GM06990 (cell line): ENCODE measurements around the gene MINPP1.

Experiments
- DNase-seq: peaks from one replicate; pipeline ENCODE4 v3.0.0-alpha.2; 2011; ENCODE audit not compliant: insufficient read length; ENCODE audit errors: extremely low read depth
- H3K27me3 ChIP-seq: replicated peaks from 2 replicates; pipeline ENCODE4 v1.6.0; 2011; ENCODE audit warnings: low read length; ENCODE audit not compliant: control insufficient read depth, insufficient read depth
- H3K36me3 ChIP-seq: 2 replicates; pipeline ENCODE4 v1.5.1; 2011; ENCODE audit warnings: low read length; ENCODE audit not compliant: control insufficient read depth, insufficient read depth
- H3K4me3 ChIP-seq: replicated peaks from 2 replicates; pipeline ENCODE4 v1.5.1; 2011; ENCODE audit warnings: low read depth, mild to moderate bottlenecking, control low read depth, low read length
- CTCF ChIP-seq: IDR thresholded peaks from 2 replicates; pipeline ENCODE4 v1.5.1; 2011; ENCODE audit warnings: low read length, control low read depth, mild to moderate bottlenecking, inconsistent platforms; ENCODE audit not compliant: insufficient read depth, poor library complexity, severe bottlenecking

The MINPP1 gene

GRCh38 chr10:87578160-87578841 is 73.6 kb downstream of the MINPP1 start:
- no peak for TF ChIP-seq CTCF
- no peaks in the 10 kb centered on the region for H3K36me3 ChIP-seq

GRCh38 chr10:87578842-87579401 is 74.2 kb downstream of the MINPP1 start:
- DNase-seq = no peak
- H3K4me3 ChIP-seq = no peak overlapping the region
- no peak for TF ChIP-seq CTCF
- no peaks in the 10 kb centered on the region; the same call in 1 of the 2 replicates for H3K27me3 ChIP-seq
- H3K36me3 ChIP-seq = no peaks in the 10 kb centered on the region

More at GRCh38 chr10:87578160-87578841, 73.6 kb downstream of the MINPP1 start:
- DNase-seq = no peak
- Histone ChIP-seq H3K27me3 (no peaks in the 10 kb centered on the region; the same call in 1 of the 2 replicates), H3K4me3 (no peak overlapping the region)

- H3K27me3 ChIP-seq = no peaks in the 10 kb centered on the region; the same call in 1 of the 2 replicates
- TF ChIP-seq CTCF = no peak
- no peak for DNase-seq
- no peaks in the 10 kb centered on the region for H3K36me3 ChIP-seq
- H3K4me3 ChIP-seq = no peak overlapping the region
Measured at GRCh38 chr10:87579563-87579962, 74.9 kb downstream of the MINPP1 start.

GRCh38 chr10:87580016-87580415 is 75.3 kb downstream of the MINPP1 start:
- Histone ChIP-seq H3K27me3 (no peaks in the 10 kb centered on the region; the same call in 1 of the 2 replicates), H3K4me3 (no peak overlapping the region), H3K36me3 (no peaks in the 10 kb centered on the region)
- TF ChIP-seq CTCF = no peak
- no peak for DNase-seq

- no peaks in the 10 kb centered on the region for H3K36me3 ChIP-seq
- TF ChIP-seq CTCF = no peak
- no peak for DNase-seq
- no peak overlapping the region for H3K4me3 ChIP-seq
- H3K27me3 ChIP-seq = no peaks in the 10 kb centered on the region; the same call in 1 of the 2 replicates
Measured at GRCh38 chr10:87585565-87586514, 81.1 kb downstream of the MINPP1 start.
